DOHH2 (cell line): ENCODE results near the gene IFI27L1.

Source experiments
- H3F3A ChIP-seq: fragments of 200-600 bp; sonication (generic), shearing (Covaris generic); 2 replicates; pipeline ENCODE4 v1.6.0; 2016; ENCODE audit warnings: antibody characterized with exemption, mild to moderate bottlenecking; ENCODE audit not compliant: control insufficient read depth, insufficient read depth
- H3K27ac ChIP-seq: fragments of 200-600 bp; sonication (generic); 2 replicates; pipeline ENCODE4 v1.5.1; 2014; ENCODE audit warnings: low read depth, mild to moderate bottlenecking, low read length, moderate library complexity
- H3K27me3 ChIP-seq: fragments of 200-600 bp; sonication (generic); 2 replicates; pipeline ENCODE4 v1.6.1; 2014; ENCODE audit warnings: mild to moderate bottlenecking, low read length, mixed read lengths; ENCODE audit not compliant: control insufficient read depth
- H3K36me3 ChIP-seq: fragments of 200-600 bp; sonication (generic); 2 replicates; pipeline ENCODE4 v1.6.1; 2014; ENCODE audit warnings: mild to moderate bottlenecking, low read length, moderate library complexity, mixed read lengths; ENCODE audit not compliant: control insufficient read depth
- H3K4me1 ChIP-seq: fragments of 200-600 bp; sonication (generic); 2 replicates; pipeline ENCODE4 v1.6.1; 2014; ENCODE audit warnings: mild to moderate bottlenecking, low read length, mixed read lengths; ENCODE audit not compliant: control insufficient read depth
- H3K4me2 ChIP-seq: fragments of 200-600 bp; sonication (generic); 2 replicates; pipeline ENCODE4 v1.6.0; 2014; ENCODE audit warnings: mild to moderate bottlenecking, low read length, moderate library complexity
- H3K4me3 ChIP-seq: fragments of 200-600 bp; sonication (generic); 2 replicates; pipeline ENCODE4 v1.5.1; 2014; ENCODE audit warnings: mild to moderate bottlenecking, low read length, mixed read lengths
- H3K79me2 ChIP-seq: fragments of 200-600 bp; sonication (generic); 2 replicates; pipeline ENCODE4 v1.6.1; 2014; ENCODE audit warnings: mild to moderate bottlenecking, low read length, mixed read lengths; ENCODE audit not compliant: control insufficient read depth
- H3K9me2 ChIP-seq: fragments of 200-600 bp; sonication (generic); replicated peaks from 2 replicates; pipeline ENCODE4 v1.6.1; 2014; ENCODE audit warnings: mild to moderate bottlenecking, low read length, mixed read lengths; ENCODE audit not compliant: control insufficient read depth
- H3K9me3 ChIP-seq: fragments of 200-600 bp; sonication (generic); 2 replicates; pipeline ENCODE4 v1.6.1; 2014; ENCODE audit warnings: antibody characterized with exemption, low read length, mixed read lengths; ENCODE audit not compliant: control insufficient read depth, insufficient read depth
- H4K20me1 ChIP-seq: fragments of 200-600 bp; sonication (generic); 2 replicates; pipeline ENCODE4 v1.6.0; 2014; ENCODE audit warnings: low read depth, mild to moderate bottlenecking, antibody characterized with exemption, low read length, moderate library complexity; ENCODE audit not compliant: control insufficient read depth, insufficient read depth
- EZH2phosphoT487 ChIP-seq: fragments of 200-600 bp; sonication (generic); IDR thresholded peaks from 2 replicates; pipeline ENCODE4 v1.6.1; 2017; ENCODE audit warnings: borderline replicate concordance, mild to moderate bottlenecking, antibody characterized with exemption, low read length, moderate library complexity, mixed read lengths
- TF ChIP-seq, protein P1 (sequence below): fragments of 200-600 bp; sonication (generic); IDR thresholded peaks from one replicate; pipeline ENCODE4 v1.5.1; 2014; ENCODE audit warnings: antibody characterized with exemption, mild to moderate bottlenecking, low read depth, low read length; ENCODE audit not compliant: poor library complexity, severe bottlenecking

Gene IFI27L1

DNA sequence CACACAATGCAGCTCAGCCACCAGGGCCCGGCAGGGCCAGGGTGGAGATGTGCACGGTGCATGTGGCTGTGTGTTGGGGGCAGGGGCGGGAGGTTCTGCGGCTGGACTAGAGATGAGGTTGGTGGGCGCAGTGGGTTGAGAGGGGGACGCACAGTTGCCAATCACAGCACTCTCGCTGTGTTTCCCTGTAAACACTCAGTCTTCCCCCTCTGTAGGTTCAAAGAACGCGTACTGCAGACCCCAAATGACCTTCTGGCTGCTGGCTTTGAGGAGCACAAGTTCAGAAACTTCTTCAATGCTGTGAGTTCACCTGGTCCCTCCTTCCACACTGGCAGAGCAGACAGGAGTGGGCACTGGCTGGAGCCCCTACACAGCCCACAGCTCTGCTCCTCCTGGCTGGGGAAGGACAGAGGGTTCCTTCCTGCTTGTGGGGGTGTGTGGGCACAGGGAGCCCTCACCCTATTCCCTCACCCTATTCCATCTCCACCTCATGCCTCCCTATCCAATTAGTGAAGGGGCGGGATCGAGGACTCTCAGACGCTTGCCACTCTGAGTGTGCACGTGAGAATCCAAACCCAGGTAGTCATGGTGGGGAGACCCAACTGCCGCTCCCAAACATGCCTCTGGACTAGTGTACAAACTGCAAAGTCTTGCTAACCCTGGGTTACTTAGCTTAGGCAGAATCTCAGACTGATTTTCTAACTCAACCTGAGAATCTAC is 37.2 kb upstream of the IFI27L1 start:
- no peak overlapping the region for H3K4me2 ChIP-seq
- H3K27me3 ChIP-seq: no peaks in the 10 kb centered on the region
- H3K9me3 ChIP-seq: no peaks in the 10 kb centered on the region
- H3K9me2 ChIP-seq: no peaks in the 10 kb centered on the region
- H3K79me2 ChIP-seq: no peaks in the 10 kb centered on the region
- H3F3A ChIP-seq: no peaks in the 10 kb centered on the region
- no peak for TF ChIP-seq EZH2phosphoT487
- H3K4me1 ChIP-seq: no peaks in the 10 kb centered on the region
- no peak overlapping the region for H3K27ac ChIP-seq
- no peak overlapping the region for H3K4me3 ChIP-seq
- peaks cover 43% of the 10 kb centered on the region for H3K36me3 ChIP-seq
- no peaks in the 10 kb centered on the region for H4K20me1 ChIP-seq

DNA sequence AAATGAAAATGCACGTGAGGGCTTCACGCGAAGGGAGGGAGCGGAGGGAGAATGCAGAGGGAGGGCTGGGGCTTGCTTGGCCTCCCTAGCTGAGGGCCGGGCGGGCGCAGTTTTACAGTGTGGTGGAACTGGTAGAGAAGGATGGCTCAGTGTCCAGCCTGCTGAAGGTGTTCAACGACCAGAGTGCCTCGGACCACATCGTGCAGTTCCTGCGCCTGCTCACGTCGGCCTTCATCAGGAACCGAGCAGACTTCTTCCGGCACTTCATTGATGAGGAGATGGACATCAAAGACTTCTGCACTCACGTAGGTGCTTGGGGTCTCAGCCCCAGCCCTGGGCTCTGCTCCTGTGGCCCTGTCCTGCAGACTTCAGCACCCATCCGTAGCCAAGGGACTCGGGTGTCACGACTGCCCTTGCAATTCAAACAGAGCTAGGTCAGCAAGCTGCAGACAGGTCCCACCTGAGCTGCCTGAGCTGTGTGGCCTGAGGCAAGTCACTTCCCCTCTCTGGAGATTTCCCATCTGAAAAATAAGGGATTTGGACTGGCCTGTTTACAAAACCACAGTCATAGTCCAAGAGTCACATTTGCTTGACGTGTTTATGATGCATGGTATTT is 36.5 kb upstream of the IFI27L1 start:
- no peaks in the 10 kb centered on the region for H3K9me3 ChIP-seq
- no peak overlapping the region for H3K4me2 ChIP-seq
- H3K9me2 ChIP-seq: no peaks in the 10 kb centered on the region
- H3K27me3 ChIP-seq: no peaks in the 10 kb centered on the region
- no peak for TF ChIP-seq EZH2phosphoT487
- TF ChIP-seq, protein P1, sequence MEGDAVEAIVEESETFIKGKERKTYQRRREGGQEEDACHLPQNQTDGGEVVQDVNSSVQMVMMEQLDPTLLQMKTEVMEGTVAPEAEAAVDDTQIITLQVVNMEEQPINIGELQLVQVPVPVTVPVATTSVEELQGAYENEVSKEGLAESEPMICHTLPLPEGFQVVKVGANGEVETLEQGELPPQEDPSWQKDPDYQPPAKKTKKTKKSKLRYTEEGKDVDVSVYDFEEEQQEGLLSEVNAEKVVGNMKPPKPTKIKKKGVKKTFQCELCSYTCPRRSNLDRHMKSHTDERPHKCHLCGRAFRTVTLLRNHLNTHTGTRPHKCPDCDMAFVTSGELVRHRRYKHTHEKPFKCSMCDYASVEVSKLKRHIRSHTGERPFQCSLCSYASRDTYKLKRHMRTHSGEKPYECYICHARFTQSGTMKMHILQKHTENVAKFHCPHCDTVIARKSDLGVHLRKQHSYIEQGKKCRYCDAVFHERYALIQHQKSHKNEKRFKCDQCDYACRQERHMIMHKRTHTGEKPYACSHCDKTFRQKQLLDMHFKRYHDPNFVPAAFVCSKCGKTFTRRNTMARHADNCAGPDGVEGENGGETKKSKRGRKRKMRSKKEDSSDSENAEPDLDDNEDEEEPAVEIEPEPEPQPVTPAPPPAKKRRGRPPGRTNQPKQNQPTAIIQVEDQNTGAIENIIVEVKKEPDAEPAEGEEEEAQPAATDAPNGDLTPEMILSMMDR: no peak
- no peak overlapping the region for H3K4me3 ChIP-seq
- H3K79me2 ChIP-seq: no peaks in the 10 kb centered on the region
- no peaks in the 10 kb centered on the region for H3F3A ChIP-seq
- no peaks in the 10 kb centered on the region for H4K20me1 ChIP-seq
- no peak overlapping the region for H3K27ac ChIP-seq
- H3K36me3 ChIP-seq: peaks cover 48% of the 10 kb centered on the region
- no peaks in the 10 kb centered on the region for H3K4me1 ChIP-seq

DNA sequence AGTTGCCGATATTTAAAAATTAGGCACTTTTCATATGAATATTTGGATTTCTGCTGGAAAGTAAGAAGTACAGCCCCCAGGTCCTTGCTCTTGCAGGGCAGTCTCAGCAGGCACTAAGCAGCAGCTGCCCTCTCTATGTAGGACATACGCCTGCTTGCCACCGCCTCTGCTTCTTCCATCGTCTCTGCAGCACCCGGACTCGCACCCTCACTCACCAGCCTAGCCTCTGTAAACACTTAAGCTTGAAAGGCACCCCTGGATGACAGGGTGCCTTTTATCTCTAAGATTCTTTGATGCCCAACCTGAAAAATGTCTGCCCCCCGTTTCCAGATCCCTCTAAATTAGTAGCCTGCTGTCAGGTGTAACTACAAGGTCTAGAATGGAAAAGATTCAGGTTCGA is 36.0 kb upstream of the IFI27L1 start:
- no peaks in the 10 kb centered on the region for H4K20me1 ChIP-seq
- H3K27me3 ChIP-seq: no peaks in the 10 kb centered on the region
- TF ChIP-seq, protein P1: no peak
- TF ChIP-seq EZH2phosphoT487: no peak
- peaks cover 53% of the 10 kb centered on the region for H3K36me3 ChIP-seq
- no peaks in the 10 kb centered on the region for H3K4me1 ChIP-seq
- no peaks in the 10 kb centered on the region for H3K9me2 ChIP-seq
- no peaks in the 10 kb centered on the region for H3F3A ChIP-seq
- no peak overlapping the region for H3K4me3 ChIP-seq
- no peaks in the 10 kb centered on the region for H3K79me2 ChIP-seq
- no peak overlapping the region for H3K27ac ChIP-seq
- H3K9me3 ChIP-seq: no peaks in the 10 kb centered on the region
- no peak overlapping the region for H3K4me2 ChIP-seq
